ENCODE results near the gene COASY.

COASY gene

DNA sequence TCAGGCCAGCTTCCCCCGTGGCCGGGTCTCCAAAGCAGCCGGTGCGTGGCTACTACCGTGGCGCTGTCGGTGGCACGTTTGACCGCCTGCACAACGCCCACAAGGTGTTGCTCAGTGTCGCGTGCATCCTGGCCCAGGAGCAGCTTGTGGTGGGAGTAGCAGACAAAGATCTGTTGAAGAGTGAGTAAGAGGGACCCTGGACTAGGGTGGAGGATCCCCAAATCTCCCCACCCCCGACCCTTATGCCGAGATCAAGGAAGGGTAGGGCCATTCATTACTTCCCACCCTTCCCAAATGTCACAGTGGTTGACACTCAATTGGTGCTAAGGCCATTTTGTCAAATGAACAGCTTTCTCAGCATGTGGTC lies 1.2 kb downstream of the COASY start:
- DNase-seq, result no peak
- TF ChIP-seq, protein P1, sequence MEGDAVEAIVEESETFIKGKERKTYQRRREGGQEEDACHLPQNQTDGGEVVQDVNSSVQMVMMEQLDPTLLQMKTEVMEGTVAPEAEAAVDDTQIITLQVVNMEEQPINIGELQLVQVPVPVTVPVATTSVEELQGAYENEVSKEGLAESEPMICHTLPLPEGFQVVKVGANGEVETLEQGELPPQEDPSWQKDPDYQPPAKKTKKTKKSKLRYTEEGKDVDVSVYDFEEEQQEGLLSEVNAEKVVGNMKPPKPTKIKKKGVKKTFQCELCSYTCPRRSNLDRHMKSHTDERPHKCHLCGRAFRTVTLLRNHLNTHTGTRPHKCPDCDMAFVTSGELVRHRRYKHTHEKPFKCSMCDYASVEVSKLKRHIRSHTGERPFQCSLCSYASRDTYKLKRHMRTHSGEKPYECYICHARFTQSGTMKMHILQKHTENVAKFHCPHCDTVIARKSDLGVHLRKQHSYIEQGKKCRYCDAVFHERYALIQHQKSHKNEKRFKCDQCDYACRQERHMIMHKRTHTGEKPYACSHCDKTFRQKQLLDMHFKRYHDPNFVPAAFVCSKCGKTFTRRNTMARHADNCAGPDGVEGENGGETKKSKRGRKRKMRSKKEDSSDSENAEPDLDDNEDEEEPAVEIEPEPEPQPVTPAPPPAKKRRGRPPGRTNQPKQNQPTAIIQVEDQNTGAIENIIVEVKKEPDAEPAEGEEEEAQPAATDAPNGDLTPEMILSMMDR (IDR thresholded peaks at IDR 0.05; ENCODE audit: low read length), result 0 out of 2 replicates have a peak, but pooled peaks have one; percentile 3
- no peak for TF ChIP-seq EZH2phosphoT487 (IDR thresholded peaks at IDR 0.05; ENCODE audit: low read length)
- TF ChIP-seq EZH2 (optimal IDR thresholded peaks at IDR 0.05; ENCODE audit: low read depth, low read length), result no peak
- Histone ChIP-seq H3K4me2 (ENCODE audit: low read depth, low read length) (peak overlapping the region; percentile 90), H3K4me1 (ENCODE audit: low read length) (peaks cover 17% of the 10 kb centered on the region), H3K4me3 (ENCODE audit: low read length) (peak overlapping the region; percentile 93), H3K9me3 (replicated peaks; ENCODE audit: insufficient read depth, low read length) (no peaks in the 10 kb centered on the region), H3K27ac (ENCODE audit: low read length) (no peak overlapping the region), H4K20me1 (ENCODE audit: insufficient read depth, low read length) (no peaks in the 10 kb centered on the region), H3K9me2 (replicated peaks; ENCODE audit: insufficient read depth, low read length) (no peaks in the 10 kb centered on the region), H3K27me3 (replicated peaks; ENCODE audit: insufficient read depth, low read length) (no peaks in the 10 kb centered on the region), H3K9ac (ENCODE audit: low read length) (peak overlapping the region; percentile 91), H3K79me2 (ENCODE audit: low read length) (peaks cover 47% of the 10 kb centered on the region), H2AFZ (ENCODE audit: low read length) (no peak overlapping the region), H3F3A (ENCODE audit: insufficient read depth, low read length) (peaks cover 13% of the 10 kb centered on the region; the same call in 1 of the 2 replicates), H3K36me3 (replicated peaks; ENCODE audit: insufficient read depth, low read length) (no peaks in the 10 kb centered on the region)

DNA sequence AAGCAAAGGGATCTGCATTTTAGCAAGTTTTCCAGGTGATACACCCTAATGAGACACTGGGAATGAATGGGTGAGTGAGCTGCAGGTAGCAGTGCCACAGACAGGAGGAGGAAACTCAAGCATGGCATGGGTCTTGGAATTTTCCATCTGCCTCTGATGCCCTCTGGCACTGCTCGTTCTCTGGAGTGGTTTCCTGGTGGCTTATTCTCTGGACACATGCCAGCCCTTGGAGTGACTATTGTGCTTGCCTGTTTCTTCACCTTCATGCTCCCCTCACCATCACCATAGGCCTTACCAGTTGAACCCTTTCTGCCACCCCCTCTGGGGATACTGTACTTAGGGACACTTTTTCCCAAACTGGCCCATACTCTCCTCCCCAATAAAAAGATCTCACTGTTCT lies 1.6 kb downstream of the COASY start:
- Histone ChIP-seq H4K20me1 (ENCODE audit: insufficient read depth, low read length) (no peaks in the 10 kb centered on the region), H3K27me3 (replicated peaks; ENCODE audit: insufficient read depth, low read length) (no peaks in the 10 kb centered on the region), H3F3A (ENCODE audit: insufficient read depth, low read length) (peaks cover 13% of the 10 kb centered on the region; the same call in 1 of the 2 replicates), H3K4me2 (ENCODE audit: low read depth, low read length) (peak overlapping the region; percentile 90), H3K4me1 (ENCODE audit: low read length) (peaks cover 17% of the 10 kb centered on the region), H3K9me2 (replicated peaks; ENCODE audit: insufficient read depth, low read length) (no peaks in the 10 kb centered on the region), H3K27ac (ENCODE audit: low read length) (no peak overlapping the region), H3K36me3 (replicated peaks; ENCODE audit: insufficient read depth, low read length) (0 out of 2 replicates have a peak, but pooled peaks cover 1% of the 10 kb centered on the region), H2AFZ (ENCODE audit: low read length) (no peak overlapping the region), H3K79me2 (ENCODE audit: low read length) (peaks cover 51% of the 10 kb centered on the region), H3K9me3 (replicated peaks; ENCODE audit: insufficient read depth, low read length) (no peaks in the 10 kb centered on the region), H3K4me3 (ENCODE audit: low read length) (peak overlapping the region; percentile 93), H3K9ac (ENCODE audit: low read length) (peak overlapping the region; percentile 91; the same call in 1 of the 2 replicates)
- TF ChIP-seq, protein P1 (IDR thresholded peaks at IDR 0.05; ENCODE audit: low read length), result no peak
- no peak for TF ChIP-seq EZH2 (optimal IDR thresholded peaks at IDR 0.05; ENCODE audit: low read depth, low read length)
- no peak for TF ChIP-seq EZH2phosphoT487 (IDR thresholded peaks at IDR 0.05; ENCODE audit: low read length)
- DNase-seq, result no peak

DNA sequence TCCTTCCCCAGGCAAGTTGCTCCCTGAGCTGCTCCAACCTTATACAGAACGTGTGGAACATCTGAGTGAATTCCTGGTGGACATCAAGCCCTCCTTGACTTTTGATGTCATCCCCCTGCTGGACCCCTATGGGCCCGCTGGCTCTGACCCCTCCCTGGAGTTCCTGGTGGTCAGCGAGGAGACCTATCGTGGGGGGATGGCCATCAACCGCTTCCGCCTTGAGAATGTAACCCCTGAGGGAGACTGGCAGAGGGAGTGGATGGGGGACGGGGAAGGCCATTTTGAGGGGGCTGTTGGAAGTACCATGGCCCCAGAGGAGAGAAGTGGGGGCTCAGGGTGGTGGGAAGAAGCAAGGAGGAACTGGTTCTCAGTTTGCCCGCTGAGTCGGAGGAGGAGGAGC lies 2.0 kb downstream of the COASY start:
- Histone ChIP-seq H3F3A (ENCODE audit: insufficient read depth, low read length) (peaks cover 13% of the 10 kb centered on the region; the same call in 1 of the 2 replicates), H2AFZ (ENCODE audit: low read length) (no peak overlapping the region), H3K27ac (ENCODE audit: low read length) (no peak overlapping the region), H3K9me3 (replicated peaks; ENCODE audit: insufficient read depth, low read length) (no peaks in the 10 kb centered on the region), H3K27me3 (replicated peaks; ENCODE audit: insufficient read depth, low read length) (no peaks in the 10 kb centered on the region), H3K9ac (ENCODE audit: low read length) (no peak overlapping the region), H3K36me3 (replicated peaks; ENCODE audit: insufficient read depth, low read length) (0 out of 2 replicates have a peak, but pooled peaks cover 3% of the 10 kb centered on the region), H3K9me2 (replicated peaks; ENCODE audit: insufficient read depth, low read length) (no peaks in the 10 kb centered on the region), H3K4me2 (ENCODE audit: low read depth, low read length) (peak overlapping the region; percentile 90; the same call in 1 of the 2 replicates), H3K4me3 (ENCODE audit: low read length) (no peak overlapping the region), H4K20me1 (ENCODE audit: insufficient read depth, low read length) (no peaks in the 10 kb centered on the region), H3K79me2 (ENCODE audit: low read length) (peaks cover 55% of the 10 kb centered on the region), H3K4me1 (ENCODE audit: low read length) (peaks cover 17% of the 10 kb centered on the region)
- DNase-seq, result no peak
- TF ChIP-seq EZH2phosphoT487 (IDR thresholded peaks at IDR 0.05; ENCODE audit: low read length) (no peak), EZH2 (optimal IDR thresholded peaks at IDR 0.05; ENCODE audit: low read depth, low read length) (no peak)
- TF ChIP-seq, protein P1 (IDR thresholded peaks at IDR 0.05; ENCODE audit: low read length), result no peak
